Ammon's horn (tissue), 1 donor: ENCODE results near the gene MYO1A.
A peak's percentile ranks its signal among the peaks of the same experiment; 100 is the strongest.
"Not testable (repeated sequence)": the region's sequence is repeated elsewhere in the genome, so short reads cannot be mapped to it uniquely, and the experiment has no call there.

ENCODE experiments used
- DNase-seq: peaks from one replicate; pipeline ENCODE4 v3.0.0-alpha.2; 2016; ENCODE audit warnings: low spot score

MYO1A gene

DNA sequence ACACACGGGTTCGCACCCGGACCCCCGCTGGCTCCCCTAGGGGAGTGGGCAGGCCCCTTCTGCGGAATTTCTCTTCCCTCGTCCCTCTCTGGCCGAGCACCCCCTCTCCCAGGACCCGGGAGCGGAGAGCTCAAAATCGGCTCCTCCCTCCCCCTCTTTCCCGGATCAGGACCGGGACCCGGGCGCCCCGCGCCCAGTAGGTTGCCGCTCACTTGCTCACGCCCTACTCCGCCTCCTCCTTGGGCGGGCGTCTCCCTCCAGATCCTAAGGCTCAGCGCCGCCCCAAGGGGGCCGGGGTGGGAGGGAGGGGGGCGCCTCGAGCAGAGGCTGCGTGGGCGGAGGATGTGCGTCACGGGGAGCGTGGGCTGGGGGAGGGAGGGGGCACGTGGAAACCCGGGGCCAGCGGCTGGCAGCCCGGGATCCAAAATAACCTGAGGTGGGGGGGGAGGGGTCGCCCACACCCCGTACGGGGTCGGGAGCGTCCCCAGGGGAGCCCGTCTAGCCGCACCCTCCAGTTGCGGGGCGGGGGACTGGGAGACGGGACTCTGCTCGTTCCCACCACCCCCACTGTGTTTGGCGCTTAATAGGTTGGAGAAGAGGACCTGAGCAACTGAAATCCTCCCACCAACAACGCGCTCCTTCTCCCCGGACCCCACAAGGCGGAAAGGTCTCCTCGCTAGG is 37.2 kb upstream of the MYO1A start:
- peak; percentile 70 for DNase-seq

DNA sequence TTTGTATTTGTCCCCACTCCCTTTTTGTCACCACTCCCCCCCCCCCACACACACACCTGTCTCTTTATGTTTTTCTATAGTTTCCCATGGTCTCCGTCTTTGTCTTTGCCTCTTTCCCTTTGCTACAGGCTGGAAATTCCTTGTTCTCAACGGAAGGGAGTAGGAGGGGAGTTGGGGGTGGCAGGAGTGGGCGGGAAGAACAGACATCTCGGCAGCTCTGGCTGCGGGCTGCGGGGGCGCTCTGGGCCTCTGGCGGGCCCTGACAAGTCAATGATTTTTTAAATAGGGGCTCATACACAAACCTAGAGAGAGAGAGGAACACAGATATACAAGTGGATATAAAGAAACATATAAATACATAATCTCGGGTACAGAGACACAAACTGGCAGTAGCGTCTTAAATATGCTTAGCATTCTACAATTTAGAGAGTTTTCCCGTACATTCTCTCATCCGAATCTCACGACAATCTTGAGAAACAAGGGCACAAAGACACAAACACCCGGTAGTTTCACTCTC is 36.6 kb upstream of the MYO1A start:
- peak; percentile 73 for DNase-seq

DNA sequence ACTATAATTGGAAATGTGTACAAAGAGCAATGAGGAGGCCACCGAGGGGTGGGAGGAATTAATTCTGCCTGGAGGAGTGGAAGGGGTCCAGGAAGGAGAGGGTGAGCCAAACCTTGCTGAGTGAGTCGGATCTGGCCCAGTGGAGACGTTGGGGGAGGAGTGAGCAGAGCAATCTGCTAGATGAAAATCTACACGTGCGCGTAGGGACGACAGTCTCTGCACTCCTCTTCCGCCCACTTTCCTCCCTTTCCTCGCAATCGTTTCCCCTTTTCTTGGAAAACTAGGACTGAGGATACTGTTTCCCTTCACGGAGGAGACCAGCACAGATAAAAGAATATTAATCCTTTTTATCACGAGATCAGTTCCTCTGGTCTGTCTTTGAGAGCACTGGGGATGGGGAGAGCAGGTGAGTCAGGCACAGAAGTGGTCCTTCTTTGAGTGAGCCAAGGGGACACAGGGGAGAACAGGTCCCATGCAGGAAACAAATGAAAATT is 36.1 kb upstream of the MYO1A start:
- no peak for DNase-seq

DNA sequence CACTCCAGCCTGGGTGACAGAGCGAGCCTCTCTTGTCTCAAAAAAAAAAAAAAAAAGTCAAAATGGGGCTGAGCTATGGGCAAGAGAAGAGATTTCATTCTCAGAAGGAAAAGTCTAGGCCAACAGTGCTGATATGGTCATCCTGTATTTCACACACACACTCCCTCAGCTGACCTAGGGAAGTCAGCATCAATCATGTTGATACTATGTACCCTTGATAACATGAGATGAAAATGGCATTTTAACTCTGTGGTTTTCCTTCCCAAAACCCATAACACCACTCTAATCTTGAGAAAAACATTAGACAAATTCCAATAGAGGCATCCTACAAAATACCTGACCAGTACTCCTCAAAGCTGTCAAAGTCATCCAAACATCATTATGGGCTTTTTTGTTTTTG is 30.9 kb upstream of the MYO1A start:
- no peak for DNase-seq

DNA sequence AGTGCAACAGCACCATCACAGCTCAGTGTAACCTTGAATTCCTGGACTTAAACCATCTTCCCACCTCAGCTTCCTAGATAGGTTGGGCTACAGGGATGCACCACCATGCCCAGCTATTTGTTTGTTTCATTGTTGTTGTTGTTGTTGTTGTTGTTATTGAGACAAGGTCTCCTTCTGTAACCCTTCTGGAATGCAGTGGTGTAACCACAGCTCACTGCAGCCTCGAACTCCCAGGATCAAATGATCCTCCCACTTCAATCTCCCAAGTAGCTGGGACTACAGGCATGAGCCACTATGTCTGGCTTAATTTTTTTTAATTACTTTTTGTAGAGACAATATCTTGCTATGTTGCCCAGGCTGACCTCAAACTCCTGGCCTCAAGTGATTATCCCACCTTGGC is 29.9 kb upstream of the MYO1A start:
- no peak for DNase-seq

DNA sequence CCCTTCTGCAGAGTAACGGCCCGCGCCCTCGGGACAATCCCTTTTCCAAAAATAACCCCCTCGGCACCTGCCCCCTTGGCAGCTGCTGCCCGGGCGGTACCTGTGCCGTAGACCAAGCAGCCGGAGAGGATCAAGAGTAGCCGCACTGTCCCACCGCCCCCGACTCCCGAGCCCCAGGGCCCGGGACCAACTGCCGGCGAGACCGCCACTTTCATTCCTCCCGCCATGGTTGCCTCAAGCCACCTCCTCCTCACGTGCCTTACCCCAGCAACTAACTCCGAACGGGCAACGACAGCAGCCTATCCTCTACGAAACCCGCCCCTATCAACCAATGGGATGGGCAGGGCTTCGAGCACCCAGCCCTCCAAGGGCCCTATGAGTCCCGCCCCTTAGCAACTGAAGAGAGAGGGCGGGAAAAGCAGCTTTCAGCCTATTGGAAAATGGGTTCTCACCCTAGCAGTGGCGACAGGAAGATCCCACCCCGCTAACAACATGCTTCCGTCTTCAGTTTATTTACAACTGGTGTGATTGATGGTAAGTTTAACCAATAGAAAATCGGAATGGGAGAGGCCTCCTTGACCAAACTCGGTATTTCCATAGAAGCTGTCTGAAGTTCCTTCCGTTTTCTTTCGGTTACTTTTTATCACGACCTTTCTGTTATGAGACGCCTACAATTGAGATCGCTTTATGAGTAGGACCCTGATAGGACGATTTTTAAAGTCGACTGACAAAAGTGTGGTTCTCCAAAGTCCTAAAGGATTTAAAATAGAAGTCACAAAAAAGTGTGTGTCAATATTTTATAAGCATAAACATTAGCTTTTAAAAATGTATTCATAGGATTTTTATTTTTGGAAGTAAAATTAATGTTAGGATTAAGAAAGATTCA is 28.8 kb upstream of the MYO1A start, which contains the start of gene NEMP1:
TSS of gene NEMP1 (minus strand) at position 273 of the 886 bp plus-strand sequence. CDS start at position 227, 46 bp downstream.
- peak; percentile 100 for DNase-seq

DNA sequence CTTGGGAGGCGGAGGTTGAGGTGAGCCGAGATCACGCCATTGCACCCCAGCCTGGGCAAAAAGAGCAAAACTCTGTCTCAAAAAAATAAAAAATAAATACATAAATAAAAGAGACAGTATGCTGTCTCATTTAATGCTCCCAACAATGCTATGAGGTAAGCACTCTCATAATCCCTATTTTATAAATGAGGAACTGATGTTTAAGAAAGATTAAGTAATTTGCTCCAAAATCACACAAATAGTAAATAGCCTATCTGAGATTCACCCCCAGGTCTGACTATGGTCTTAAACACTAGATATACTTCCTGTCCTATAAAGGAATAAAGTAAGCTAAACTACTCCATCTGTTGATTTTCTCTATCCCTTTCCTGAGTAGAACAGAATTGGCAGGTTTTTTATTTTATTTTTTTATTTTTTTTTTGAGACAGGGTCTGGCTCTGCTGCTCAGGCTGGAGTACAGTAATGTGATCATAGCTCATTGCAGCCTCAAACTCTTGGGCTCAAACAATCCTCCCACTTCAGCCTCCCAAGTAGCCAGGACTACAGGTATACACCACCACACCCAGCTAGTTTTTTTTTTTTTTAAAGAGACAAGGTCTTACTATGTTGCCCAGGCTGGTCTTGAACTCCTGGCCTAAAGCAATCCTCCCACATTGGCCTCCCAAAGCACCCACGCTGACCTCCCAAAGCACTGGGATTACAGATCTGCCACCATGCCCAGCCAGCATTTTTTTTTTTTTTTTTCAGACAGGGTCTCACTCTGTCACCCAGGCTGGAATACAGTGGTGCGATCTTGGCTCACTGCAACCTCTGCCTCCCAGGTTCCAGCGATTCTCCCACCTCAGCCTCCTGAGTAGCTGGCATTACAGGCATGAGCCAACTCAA is 23.9 kb upstream of the MYO1A start:
- DNase-seq, result not testable (repeated sequence)

DNA sequence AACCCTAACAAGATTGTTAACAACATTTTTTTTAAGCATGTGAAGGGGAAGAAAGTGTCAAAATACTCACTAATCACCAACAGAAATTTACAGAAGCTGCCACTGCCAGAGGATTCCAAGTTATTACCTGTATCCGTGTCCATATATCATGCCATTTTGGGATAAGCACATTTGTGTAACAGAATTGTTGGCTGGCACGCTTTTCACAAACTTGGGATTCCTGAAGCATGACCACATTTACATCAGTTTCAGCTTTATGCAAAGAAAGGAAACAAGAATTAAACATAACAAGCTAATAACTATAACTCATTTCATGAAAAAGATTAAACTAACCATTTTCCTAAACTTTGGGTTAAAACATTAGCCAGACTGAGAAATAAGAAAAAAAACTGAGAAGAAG is 22.7 kb upstream of the MYO1A start:
- DNase-seq, result no peak

DNA sequence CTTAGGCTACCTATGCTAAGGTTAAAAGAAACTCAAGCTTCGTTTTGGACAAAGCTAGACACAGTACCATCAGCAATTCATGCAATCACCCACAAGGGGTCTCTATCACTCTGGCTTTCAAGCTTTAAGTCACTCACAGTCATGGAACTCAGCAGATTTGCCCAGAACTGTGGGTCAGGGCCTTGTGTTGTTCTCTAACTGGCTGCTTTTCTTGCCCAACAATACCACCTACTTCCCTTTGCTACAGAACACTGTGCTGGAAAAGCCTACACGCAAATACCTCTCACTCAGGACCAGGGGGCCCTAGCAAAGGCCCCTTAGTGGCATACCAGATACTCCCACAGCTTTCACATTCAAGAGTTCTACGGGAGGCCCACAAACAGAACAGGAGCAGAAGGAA is 19.6 kb upstream of the MYO1A start:
- DNase-seq, result peak; percentile 91

DNA sequence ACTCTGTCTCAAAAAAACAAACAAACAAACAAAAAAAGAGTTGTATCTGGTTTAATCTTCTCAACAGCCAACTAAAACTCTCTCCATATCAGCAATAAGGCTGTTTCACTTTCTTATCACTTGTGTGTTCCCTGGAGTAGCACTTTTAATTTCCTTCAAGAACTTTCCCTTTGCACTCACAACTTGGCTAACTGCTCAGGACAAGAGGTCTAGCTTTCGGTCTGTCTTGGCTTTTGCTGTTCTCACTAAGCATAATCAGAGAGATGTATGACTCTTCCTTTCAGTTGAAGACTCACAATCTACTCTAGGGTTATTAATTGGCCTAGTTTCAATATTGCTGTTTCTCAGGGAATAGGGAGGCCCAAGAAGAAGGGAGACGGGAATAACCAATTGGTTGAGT is 16.3 kb upstream of the MYO1A start:
- DNase-seq, result no peak

DNA sequence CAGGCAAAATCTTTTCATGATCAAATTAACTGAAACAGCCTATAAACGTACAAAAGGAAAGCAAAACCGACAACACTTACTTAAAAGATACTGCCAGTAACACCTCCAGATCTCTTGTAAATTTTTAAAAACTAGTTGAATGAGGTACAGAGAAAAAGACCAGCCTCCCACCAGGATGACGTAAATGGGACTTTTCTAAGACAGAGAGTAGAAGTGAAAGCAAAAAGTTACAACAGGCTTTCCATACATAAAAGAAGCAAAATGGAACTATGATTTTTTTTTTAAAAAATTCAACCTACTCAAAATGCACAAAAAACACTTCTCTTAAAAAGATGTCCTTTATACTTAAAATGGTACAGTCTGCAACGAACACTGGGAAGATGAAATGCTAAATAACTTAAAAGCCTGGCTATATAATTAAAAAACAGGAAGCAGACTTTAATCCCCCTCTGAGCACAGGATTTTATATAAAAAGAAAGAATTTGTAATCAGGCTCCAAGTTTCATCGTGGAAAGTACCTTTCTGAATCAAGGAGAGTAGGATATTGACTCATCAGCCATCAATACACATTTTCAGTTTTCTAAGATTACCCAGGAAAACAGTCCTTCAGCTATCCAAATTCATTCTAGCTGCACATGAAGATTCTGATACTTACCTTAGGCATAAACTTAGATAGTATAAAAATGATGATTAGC is 14.2 kb upstream of the MYO1A start:
- DNase-seq, result no peak

DNA sequence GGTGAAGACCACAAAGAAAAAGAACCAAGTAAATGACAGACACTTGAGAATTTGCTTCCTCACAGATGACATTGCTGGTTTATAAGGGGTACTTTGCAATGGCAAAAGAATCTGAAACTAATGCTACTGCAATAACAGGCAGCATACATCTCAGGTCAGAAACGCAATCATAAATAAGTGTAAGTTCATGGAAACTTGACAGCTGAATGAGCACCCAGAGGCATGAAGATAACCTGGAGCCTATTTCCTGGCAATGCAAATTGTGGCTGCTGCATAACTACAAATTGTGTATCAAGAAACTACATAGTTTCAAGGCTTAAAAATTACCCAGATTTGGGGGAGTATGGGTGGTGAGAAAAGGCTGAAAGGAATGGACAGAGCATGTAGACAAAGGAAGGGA is 8.5 kb upstream of the MYO1A start:
- DNase-seq, result no peak

DNA sequence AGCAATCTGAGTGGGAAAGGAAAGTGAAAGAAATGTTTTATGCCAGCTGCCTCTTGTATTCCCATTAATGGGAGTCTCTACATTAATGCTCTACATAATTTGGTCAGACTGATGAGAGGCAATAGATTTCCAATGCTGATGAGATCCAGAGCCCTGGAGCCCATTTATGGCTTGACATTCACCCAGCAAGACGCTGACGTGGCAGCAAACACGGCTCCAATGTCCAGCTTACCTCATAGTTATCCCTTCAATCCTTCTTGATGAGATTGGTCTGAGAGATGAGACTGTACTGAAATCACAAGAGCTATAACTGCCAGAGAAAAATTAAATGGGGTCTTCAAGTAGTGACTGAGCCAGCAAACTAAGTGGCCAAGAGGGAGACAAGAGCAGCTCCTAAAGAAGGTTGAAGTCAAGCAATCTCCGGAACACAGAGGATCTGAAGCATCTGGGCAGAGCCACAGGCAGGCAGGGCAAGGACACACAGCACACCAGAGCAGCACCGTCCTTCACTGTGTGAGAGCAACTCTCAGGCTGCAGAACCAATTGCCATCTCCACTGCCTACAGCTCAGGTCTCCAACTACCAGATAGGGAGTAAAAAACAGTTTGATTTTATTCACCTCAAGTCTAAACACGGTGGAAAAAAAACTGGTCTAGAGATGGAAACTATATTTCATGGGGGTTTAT is 7.3 kb upstream of the MYO1A start:
- no peak for DNase-seq

DNA sequence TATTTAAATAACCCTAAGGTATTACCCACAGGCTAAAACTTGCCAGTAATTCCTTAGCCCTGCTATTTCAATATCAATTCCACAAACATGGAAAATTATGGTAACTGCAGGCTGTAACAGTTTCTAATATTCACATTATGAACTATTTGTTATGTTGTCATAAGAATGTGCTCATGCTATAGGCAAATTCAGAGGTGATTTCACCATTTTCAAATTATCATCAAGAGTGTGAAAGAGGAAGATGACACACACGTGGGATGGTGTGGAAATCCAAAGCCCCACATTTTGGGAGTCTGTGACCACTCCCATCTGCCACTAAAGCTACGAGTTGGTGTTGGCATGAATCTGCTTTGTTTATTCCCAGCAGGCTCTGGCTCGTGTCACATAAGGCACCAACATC is 5.9 kb upstream of the MYO1A start:
- no peak for DNase-seq

DNA sequence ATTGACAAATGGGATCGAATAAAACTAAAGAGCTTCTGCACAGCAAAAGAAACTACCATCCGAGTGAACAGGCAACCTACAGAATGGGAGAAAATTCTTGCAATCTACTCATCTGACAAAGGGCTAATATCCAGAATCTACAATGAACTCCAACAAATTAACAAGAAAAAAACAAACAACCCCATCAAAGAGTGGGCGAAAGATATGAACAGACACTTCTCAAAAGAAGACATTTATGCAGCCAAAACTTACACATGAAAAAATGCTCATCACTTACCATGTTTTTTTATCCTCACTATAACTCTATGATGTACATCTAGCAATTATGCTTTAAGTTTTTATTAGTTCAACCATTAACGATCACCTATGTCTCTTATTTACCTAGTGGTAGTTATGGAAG is 4.0 kb upstream of the MYO1A start:
- not testable (repeated sequence) for DNase-seq

DNA sequence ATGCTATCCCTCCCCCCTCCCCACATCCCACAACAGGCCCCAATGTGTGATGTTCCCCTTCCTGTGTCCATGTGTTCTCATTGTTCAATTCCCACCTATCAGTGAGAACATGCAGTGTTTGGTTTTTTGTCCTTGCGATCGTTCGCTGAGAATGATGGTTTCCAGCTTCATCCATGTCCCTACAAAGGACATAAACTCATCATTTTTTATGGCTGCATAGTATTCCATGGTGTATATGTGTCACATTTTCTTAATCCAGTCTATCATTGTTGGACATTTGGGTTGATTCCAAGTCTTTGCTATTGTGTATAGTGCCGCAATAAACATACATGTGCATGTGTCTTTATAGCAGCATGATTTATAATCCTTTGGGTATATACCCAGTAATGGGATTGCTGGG is 3.2 kb upstream of the MYO1A start:
- DNase-seq, result not testable (repeated sequence)

DNA sequence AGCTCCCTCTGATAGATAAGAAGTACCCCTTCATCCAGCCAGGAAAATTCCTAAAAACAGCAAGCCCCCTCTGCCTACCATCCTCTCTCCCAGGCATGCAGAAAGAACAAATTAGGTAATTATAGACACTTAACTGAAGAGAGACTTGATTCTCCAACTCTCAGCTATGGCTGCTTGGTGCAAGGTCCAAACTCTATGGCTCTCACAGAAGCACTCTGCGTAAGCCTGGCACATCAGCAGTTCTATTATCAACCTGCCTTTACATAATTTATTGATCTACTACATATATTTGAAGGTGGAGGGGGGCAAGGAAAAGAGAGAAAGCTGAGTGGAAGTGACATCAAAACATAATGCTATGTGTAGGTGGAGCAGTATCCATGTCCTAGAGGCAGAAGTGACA is 1.1 kb upstream of the MYO1A start:
- no peak for DNase-seq

DNA sequence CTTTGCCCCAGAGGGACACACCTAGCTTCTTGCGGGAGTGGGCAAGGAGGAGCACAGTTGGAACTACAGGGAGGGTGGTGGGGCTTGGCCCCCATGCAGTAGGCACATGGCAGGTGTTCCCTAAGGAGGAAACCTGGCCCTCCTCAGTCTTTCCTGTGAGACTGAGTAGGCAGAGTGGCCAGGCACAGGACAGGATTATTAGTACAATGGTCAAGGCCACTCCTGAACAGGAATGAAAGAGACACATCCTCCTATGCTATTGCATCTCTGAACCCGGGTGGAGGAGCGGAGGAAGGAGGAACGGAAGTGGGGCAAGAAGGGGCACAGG is 846 bp downstream of the MYO1A start:
- no peak for DNase-seq

DNA sequence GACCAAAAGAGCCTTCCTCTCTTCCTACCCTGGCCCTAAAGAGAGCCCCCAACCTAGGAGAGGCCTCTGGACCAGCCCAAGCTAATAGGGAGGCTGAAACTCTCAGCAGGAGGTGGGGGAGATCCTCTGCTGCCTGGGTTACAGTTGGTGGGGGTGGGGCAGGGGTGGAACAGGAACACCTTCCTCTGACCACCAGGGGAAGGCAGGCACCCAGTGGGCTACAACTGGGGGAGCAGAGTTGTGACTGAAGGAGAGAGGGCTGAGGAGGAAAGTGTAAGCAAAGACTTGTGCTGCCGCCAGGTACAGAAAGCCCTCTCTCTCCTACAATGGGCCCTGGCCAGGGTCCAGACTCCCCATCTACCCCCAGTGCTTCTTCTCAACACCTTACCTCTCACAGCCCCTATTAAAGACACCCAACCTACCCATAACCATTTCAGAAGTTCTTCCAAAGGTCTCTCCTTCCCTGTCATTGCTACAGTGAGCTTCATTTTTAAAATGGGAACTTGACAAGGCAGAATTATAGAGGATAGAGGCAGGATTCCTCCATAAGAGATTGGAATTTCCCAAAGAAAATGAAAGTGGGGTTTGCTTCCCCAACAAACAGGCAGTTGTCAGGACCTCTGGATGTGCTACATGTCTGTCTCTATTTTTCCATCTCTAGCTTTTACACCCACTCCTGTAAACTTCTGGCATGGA is 1.4 kb downstream of the MYO1A start:
- DNase-seq, result no peak

DNA sequence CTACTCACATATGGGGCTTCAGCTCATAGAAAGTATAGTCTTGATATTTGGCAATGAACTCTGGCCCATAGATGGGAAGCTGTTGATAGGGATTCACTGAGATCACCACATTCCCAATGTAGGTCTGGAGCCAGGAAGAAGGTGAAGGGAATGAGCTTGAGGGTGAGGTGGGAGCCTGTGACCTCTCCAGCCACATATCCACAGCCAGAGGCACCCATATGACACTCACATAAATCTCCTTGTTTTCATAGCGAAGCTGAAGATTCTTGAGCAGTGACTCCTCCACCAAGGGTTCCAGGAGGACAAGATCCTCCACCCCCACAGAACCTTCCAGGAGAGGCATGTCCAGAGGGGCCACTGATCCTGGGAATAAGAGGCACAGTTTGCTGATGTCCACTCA is 1.9 kb downstream of the MYO1A start:
- no peak for DNase-seq
